GM18502 (cell line): ENCODE data around the gene TMSB4X.
"Not testable (repeated sequence)": the region's sequence is repeated elsewhere in the genome, so short reads cannot be mapped to it uniquely, and the experiment has no call there.

Experiments
- ATAC-seq: cut with Tn5 transposase; IDR thresholded peaks from one replicate; pipeline ENCODE4 v1.9.1; 2021; ENCODE audit warnings: mild to moderate bottlenecking; ENCODE audit not compliant: unreplicated experiment, poor library complexity

Gene TMSB4X

DNA sequence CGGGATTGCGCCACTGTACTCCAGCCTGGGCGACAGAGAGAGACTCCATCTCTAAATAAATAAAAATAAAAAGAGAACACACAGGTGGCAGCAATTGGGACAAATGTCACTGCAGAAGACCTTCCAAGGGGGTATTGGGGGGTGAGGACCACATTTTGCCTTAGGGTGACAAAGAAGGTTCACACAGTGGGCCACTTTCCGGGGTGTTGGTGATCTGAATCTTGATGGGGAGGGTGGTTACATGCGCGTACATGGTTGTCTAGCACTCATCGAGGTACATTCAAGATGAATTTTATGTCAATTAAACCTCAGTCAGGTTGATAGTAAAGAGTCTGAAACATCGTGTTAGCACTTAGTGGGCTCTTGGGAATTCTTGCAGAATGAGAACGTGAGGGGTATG lies 20.5 kb upstream of the TMSB4X start:
- ATAC-seq: no peak

- ATAC-seq: no peak
Measured at GRCh38 chrX:12954981-12955380, 19.9 kb upstream of the TMSB4X start.

DNA sequence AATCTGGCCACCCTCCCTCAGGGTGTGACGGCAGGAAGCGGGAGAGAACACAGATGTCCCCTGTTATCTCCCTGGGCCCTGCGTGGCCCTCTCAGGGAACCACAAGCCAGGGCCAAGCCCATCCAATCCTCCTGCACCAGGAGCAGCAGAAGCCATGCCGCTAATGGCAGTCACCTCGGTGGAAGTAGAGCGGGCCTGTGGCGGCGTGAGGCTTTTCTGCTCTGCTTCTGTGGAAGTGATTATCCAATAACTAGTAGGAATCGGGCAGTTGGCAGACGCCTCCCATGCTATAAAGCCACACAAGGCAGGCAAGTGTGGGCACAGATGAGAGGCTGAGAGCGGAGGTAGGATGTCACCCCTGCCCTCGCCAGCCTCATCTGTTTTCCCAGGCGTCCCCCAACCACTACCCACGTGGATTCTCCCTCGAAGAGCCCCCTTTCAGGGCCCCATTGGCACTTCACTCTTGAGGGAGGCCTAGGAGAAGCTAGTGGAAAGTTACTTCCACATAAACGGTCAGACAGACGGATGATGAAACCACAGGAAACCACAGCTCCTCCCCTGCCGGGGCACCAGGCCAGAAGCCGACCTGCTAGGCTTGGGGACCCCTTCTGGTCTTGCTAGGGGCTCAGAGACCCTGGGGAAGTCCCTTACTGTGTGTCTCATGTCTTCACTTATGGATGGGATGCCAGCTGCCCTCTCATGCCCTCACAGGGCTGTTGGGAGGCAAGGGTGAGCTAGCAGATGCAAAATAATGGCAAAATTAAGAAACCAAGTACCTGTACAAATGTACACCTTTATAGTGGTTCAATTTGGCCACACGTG lies 18.8 kb upstream of the TMSB4X start:
- peak; percentile 52 for ATAC-seq

DNA sequence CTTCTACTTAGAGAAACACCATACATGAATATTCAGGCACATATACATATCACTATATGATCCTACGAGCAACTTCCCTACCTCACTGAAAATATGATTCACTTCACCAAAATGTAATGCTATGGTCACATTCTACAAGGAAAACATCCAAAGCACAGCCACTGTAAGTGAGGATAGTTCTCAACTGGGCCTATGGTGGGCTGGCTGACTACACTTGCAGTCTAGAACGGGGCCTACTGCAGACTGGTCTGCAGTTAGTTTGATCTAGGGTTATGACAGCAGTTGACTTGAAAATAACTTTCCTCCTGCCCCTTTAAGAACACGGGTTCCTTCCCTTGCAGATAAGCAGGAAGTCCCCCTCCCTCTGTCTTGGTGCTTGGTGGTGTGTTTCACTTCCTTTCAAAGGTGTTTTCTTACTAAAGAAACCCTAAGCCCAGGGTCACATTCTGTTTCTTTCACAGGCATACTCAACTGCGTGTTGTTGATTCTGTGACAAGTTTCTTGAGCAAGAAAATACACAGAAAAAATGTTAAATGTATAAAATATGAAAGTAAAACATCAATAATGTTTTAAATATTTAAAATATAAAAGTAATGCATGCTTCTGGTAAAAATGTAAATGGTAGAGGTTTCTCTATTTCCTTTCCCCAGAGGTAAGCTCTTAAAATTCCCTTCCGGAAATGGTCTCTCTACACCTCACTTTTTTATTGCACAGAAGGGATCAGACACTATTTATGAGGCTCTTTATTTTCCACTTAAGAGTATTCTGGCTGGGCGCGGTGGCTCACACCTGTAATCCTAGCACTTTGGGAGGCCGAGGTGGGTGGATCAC lies 18.0 kb upstream of the TMSB4X start:
- ATAC-seq: peak; percentile 78

DNA sequence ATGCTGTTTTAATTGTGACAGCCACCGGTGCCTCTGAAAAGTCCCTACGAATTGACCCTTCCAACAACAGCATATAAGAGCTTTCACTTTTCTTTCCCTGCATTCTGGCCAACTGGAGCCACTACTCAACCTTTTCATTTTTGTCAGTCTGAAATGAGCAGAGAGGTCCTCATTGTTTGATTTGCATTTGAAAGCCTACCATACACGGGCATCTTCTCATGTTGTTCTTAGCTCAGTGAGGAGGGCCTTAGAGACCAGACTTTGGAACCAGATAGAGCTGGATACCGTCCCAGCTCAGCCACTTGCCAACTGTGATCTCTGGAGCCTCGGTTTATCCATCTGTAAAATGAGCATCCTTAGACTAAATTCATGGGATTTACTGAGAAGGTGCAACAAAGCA lies 16.9 kb upstream of the TMSB4X start:
- ATAC-seq: no peak

DNA sequence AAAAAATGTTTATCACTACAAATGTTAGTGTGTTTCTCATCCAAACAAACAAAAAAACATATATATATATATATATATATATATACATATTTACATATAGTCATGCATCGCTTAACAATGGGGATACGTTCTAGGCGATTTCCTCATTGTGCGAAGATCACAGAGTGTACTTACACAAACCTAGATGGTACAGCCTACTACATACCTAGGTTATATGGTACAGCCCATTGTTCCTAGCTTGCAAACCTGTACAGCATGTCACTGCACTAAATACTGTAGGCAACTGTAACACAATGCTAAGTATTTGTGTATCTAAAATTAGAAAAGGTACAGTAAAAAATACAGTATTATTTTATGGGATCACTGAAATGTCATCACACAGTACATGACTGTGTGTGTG lies 16.4 kb upstream of the TMSB4X start:
- ATAC-seq: no peak

DNA sequence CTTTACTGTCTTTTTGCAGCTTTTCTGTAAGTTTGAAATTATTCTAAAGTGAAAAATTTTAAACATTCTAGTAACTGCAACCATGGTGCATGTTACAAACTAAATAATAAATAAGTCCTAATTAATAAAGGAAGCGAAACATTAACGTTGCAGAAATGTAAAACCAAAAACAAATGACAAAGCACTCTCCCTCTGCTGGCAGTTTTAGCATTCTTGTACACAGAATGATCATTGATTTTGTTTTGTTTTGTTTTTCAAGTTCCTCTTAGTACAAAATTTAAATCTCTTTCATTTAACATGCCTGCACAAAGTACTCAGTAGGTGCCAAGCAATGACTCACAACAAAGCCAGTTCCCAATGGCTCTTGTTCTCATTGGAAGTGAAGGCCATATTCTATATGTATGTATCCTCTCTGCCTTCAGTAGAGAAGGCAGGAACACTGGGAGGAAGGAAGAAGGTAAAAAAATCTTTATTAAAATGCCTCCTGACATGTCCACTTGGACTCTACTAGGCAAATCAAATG lies 13.7 kb upstream of the TMSB4X start:
- ATAC-seq: no peak

DNA sequence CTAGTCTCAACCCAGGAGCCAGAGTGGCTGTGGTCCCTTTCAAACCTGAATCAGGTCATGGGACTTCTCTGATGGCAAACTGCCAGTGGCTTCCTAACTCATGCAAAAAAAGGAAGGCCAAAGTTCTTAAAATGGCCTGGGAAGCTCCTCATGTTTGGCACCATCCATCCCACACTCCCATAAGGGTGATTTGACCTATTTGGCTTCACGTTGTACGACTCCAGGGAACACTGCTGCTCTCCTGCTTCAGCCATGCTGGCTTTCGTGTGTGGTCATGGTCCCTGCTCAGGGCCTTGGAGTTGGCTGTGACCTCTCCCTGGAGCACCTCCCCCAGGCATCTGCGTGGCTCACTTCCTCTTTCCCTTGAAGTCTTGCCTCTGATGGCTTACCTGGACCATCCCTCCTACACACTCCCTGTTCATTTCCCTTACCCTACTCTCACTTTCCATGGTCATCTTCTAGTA lies 12.8 kb upstream of the TMSB4X start:
- ATAC-seq: no peak

DNA sequence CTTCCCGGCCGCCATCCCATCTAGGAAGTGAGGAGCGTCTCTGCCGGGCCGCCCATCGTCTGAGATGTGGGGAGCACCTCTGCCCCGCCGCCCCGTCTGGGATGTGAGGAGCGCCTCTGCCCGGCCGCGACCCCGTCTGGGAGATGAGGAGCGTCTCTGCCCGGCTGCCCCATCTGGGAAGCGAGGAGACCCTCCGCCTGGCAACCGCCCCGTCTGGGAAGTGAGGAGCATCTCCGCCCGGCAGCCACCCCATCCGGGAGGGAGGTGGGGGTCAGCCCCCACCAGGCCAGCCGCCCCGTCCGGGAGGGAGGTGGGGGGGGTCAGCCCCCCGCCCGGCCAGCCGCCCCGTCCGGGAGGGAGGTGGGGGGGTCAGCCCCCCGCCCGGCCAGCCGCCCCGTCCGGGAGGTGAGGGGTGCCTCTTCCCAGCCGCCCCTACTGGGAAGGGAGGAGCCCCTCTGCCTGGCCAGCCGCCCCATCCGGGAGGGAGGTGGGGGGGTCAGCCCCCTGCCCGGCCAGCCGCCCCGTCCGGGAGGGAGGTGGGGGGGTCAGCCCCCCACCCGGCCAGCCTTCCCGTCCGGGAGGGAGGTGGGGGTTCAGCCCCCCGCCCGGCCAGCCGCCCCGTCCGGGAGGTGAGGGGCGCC lies 11.6 kb upstream of the TMSB4X start:
- ATAC-seq: not testable (repeated sequence)

GRCh38 chrX:12965131-12965940 lies 9.6 kb upstream of the TMSB4X start:
- ATAC-seq: no peak

GRCh38 chrX:12966151-12966550 lies 8.8 kb upstream of the TMSB4X start:
- ATAC-seq: no peak

DNA sequence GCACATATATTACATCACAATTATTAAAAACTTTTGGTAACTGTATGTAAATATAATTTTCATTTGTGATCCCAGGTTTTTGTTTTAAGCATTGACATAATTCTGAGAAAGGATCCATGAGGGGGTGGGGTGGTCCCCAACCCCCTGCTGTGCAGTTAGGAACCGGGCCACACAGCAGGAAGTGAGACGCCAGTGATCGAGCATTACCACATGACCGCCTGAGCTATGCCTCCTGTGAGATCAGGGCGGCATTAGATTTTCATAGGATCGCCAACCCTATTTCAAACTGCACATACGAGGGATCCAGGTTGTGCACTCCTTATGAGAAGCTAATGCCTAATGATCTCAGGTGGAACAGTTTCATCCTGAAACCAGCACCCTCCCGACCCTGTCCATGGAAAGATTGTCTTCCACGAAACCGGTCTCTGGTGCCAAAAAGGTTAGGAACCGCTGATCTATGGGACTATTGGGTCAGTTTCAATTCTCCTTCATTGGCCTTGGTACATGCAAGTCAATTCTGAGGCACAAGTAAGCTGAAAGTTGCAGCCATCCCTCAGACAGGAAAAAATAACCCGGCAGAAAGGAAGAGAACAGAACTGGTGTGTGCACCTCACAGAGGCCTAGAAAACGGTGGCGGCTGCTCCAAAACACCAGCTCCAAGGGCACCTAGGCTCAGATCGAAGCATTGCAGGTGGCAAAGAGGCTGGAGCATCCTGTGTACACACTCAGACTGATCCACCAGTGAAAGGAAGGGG lies 7.0 kb upstream of the TMSB4X start:
- ATAC-seq: no peak

DNA sequence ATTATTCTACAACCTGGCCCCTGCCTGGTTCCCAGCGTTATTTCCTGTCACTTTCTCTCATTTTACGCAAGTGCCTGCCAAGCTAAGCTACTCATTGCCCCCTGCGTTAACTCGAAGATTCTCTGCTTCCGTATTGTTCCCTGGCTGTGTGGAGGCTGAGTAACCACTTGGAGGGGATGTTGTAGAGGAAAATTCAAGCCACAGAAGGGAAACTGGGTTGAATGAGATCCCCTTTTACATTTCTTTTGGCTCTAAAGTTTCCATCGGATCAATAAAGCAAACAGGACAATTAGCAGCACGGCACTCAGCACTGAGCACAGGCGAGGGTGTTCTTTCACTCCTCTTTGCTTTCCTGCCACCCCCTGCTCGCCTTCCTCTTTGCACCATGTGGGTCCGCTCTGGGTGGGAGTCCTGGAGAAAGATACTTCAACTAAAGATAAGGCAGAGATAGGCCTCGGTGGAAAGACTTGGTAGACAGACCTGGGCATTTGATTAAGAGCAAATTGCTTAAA lies 4.2 kb upstream of the TMSB4X start:
- no peak for ATAC-seq

GRCh38 chrX:12971282-12972003 lies 3.5 kb upstream of the TMSB4X start:
- no peak for ATAC-seq

DNA sequence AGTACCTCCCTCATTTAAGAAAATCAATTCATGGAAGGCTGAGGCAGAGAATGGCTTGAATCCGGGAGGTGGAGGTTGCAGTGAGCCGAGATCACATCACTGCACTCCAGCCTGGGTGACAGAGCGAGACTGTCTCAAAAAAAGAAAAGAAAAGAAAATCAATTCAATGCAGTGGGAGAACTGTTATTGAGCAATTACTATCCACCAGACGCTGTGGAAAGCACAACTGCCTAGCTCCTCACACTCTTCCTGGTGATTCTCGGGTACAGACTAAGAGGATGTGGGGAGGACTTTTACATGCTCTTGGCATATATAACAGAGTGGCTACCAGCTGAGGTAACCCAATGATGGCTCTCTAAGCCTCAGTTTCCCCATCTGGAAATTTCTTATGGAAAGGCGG lies 2.7 kb upstream of the TMSB4X start:
- ATAC-seq: no peak

DNA sequence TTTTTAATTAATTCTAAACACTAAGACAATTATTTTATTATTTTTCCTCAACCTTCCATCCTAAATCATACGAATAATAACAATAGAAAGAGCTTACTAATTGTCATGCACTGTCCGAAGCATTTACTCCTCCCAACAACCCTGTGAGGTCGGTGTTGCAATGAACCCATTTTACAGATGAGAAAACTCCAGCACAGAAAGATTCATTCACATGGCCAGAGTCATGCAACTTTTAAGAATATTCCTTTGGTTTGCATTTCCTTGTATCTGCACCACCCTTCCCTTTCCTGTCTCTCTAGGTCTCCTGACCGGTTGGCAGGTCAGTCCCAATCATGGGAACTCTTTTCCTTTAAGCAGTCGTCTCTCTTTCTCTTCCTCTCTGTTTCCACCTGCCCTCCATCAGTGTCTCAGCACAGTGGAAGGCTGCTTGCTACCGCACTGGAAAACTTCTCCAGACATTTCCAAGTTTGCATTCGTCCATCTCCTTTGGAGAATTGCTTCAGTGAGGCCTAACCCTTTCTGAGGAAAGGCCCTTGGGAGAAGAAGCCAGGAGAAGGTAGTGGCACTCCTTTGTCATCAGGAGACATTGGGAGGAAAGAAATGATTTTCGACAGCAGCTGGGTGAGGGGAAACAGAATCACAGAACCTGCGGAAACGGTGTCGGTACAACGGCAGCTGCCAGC lies 1.9 kb upstream of the TMSB4X start:
- no peak for ATAC-seq

GRCh38 chrX:12973561-12974304 lies 1.2 kb upstream of the TMSB4X start:
- no peak for ATAC-seq
